ENCODE data around the gene ZNF554. TPM values are rescaled to one million over a fixed set of nuclear protein-coding genes. Genes with fewer than 3 reads are reported as not detected.

The ZNF554 gene
- total RNA-seq (2022; extraction: Qiagen RNA extraction; ENCODE audit: low read depth) = 0.80 to 1.2 TPM (median 0.98 TPM) in 5 replicates

GRCh38 chr19:2819540-2820111 lies at the start of gene ZNF554:
Gene ZNF554, plus strand, starts transcription at chr19:2819868. Its CDS starts 204 bp downstream, at chr19:2820072.

DNA sequence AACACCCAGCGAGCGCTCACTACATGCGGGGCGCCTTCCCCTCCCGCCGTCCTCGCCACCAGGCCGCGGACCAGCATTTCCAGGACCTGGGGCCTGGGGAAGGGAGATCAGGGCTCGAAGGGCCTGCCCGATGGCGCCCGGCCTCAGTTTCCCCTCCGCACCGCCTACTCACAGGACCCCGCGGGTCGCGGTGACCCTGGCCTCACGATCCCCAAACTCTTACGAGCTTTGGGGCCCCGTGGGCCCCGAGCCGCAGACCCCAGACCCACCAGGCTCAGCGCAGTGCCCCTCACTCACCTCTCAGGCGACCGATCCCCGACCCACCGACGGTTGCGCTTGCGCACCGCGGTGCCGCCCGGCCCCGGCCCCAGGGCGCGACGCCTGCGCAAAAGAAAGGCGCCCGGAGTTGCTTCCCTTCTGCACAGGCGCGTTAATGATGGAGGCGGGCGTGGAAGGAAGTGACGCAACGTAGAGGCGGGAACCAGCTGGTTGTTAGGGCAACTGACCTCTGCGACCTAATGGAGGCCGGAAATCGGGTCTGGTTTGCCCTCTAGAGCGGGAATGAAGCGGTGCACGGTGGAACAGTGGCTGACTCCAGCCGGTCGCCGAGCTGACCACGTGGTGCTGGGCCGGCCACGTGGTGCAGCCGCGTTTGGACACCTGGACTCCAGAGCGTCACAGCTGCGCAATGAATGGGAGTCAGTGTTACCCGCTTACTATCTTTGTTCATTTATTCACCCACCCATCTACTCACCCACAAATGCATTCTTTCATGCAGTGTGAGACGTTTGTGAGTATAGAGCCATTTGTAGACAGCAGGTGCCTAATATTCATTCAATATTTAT lies 36.5 kb upstream of the ZNF554 start, which contains the start of gene SGTA:
Gene SGTA (minus strand): TSS at position 338 of the 845 bp plus-strand sequence. CDS start 14,205 bp downstream, outside the sequence.

GRCh38 chr19:2785244-2785997 lies 34.2 kb upstream of the ZNF554 start, which contains the start of gene THOP1:
Gene THOP1, plus strand, starts transcription at chr19:2785503. Its CDS starts 160 bp downstream, at chr19:2785663.

DNA sequence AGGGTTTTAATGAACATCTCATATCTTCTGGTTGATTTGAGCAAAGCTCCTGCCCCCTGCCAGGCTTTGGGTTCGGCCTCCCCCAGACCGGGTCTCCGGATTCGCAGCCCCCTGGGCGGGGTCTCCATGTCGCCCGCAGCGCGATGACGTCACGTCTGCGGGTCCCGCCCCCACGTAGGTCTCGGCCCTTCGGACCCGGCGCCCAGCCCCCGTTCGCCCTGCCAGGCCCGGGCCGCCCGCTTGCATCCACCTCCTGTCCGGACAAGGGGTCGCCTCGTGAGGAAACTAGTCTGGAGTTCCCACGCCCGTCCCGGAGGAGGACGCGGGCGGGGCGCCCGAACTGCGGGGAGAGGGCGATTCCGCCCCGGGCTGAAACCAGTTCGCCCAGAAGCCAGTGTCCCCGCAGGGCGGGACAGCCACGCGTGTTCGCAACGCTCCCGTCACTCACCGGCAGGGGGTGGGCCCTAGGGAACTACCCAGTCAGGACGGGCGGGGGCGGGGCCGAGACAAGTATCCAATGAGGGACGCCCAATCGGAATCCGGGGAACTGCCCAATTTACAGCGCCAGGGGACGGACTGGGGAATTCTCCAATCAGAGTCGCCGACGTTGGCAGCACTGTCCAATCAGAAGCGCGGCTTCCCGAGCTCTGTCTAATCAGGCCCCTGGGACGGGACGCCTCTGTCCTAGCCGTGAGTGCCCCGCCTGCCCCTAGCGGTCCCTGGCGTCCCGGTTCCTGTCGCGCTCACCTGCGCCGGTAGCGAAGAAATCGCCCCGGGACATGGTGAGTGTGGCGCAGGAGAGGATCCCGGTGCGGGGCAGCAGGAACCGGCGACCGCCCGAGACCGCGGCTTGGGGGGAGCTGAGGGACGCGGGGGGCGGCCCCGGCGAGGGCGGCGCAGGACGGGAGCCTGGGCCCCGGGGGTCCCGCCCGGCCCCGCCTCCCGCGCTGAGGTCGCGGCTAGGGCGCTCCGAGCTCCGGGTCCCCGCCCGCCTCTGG lies 21.4 kb downstream of the ZNF554 start, which contains the start of gene ZNF555:
Gene ZNF555 (plus strand): TSS at position 682 of the 998 bp plus-strand sequence. CDS start 98 bp downstream, at position 780.

GRCh38 chr19:2867025-2867991 lies 47.6 kb downstream of the ZNF554 start, which contains the start of gene ZNF556:
Gene ZNF556, plus strand, starts transcription at chr19:2867335. Its CDS starts 87 bp downstream, at chr19:2867422.

Other genes starting within 250 kb of the ZNF554 start
- 0.04 to 0.12 TPM (median 0.06 TPM) in 5 replicates for gene GNG7, start 117.2 kb upstream of the ZNF554 start, total RNA-seq (2022; extraction: Qiagen RNA extraction; ENCODE audit: low read depth)
- 3.2 to 5.1 TPM (median 4.2 TPM) in 5 replicates for gene DIRAS1, start 98.5 kb upstream of the ZNF554 start, total RNA-seq (2022; extraction: Qiagen RNA extraction; ENCODE audit: low read depth)
- gene SLC39A3, start 79.9 kb upstream of the ZNF554 start, total RNA-seq (2022; extraction: Qiagen RNA extraction; ENCODE audit: low read depth) = 22.2 to 31.0 TPM (median 30.5 TPM) in 5 replicates
- 47.4 to 82.3 TPM (median 75.3 TPM) in 5 replicates for gene SGTA, start 36.6 kb upstream of the ZNF554 start, total RNA-seq (2022; extraction: Qiagen RNA extraction; ENCODE audit: low read depth)
- gene THOP1, start 34.4 kb upstream of the ZNF554 start, total RNA-seq (2022; extraction: Qiagen RNA extraction; ENCODE audit: low read depth) = 63.7 to 107 TPM (median 101 TPM) in 5 replicates
- 1.9 to 2.7 TPM (median 2.3 TPM) in 5 replicates for gene ZNF555, start 21.6 kb downstream of the ZNF554 start, total RNA-seq (2022; extraction: Qiagen RNA extraction; ENCODE audit: low read depth)
- gene ZNF556, start 47.5 kb downstream of the ZNF554 start, total RNA-seq (2022; extraction: Qiagen RNA extraction; ENCODE audit: low read depth) = 0.19 TPM in 1 of 5 replicates, not detected in the others
- 1.8 to 3.8 TPM (median 2.0 TPM) in 5 replicates for gene ZNF57, start 81.1 kb downstream of the ZNF554 start, total RNA-seq (2022; extraction: Qiagen RNA extraction; ENCODE audit: low read depth)
- 1.1 to 3.3 TPM (median 1.6 TPM) in 5 replicates for gene ZNF77, start 125.1 kb downstream of the ZNF554 start, total RNA-seq (2022; extraction: Qiagen RNA extraction; ENCODE audit: low read depth)
- gene TLE6, start 157.7 kb downstream of the ZNF554 start, total RNA-seq (2022; extraction: Qiagen RNA extraction; ENCODE audit: low read depth) = 3.2 to 6.9 TPM (median 4.4 TPM) in 5 replicates
- 2.7 to 3.0 TPM (median 2.8 TPM) in 5 replicates for gene TLE2, start 209.4 kb downstream of the ZNF554 start, total RNA-seq (2022; extraction: Qiagen RNA extraction; ENCODE audit: low read depth)
- gene TLE5, start 242.6 kb downstream of the ZNF554 start, total RNA-seq (2022; extraction: Qiagen RNA extraction; ENCODE audit: low read depth) = 167 to 273 TPM (median 263 TPM) in 5 replicates

Data from A549 treated with ZK216348 at 1 μM for 4 hours (cell line).